ENCODE measurements around the gene GOLIM4. TPM values are rescaled to one million over a fixed set of nuclear protein-coding genes. Genes with fewer than 3 reads are reported as not detected.

Gene GOLIM4
- total RNA-seq, 1 experiment from 2014 or later = 30.0 TPM

DNA sequence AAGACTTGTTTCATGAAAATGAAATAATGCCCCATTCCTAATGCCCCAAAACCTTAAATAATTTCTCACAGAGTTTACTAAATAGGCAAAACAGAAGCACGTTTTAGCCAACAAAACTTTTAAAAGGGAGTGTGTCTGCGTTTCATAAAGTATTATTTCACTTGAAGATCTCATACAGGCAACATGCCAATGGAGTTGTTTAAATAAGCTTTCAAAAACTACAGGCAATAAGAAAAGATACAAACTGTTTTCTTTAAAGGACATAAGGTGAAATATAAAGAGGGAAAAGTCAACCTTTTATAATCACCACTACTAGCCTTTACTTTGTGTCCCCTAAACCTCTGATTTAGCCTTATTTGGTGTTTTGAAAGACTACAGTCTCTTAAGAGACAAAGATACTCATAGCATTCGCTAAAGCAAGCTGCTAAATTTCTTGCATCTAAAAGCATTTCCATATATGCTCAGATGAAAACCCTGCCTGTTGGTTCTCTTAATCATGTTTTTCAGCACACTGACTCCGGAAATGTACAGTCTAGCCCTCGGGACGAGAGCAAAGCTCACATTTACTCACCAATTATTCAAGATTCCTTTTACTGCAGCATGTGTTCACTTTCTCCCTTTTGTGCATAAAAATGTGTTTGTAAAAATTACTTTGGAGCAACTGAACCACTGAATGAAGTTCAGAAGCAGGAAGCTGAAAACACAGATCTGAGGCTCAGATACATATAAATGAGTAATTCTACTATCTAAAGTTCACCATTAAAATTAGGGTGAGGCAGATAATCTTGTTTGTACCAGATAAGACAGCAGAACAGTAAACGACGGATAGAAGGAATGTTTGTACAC is 119.0 kb downstream of the GOLIM4 start (continued):
- TF ChIP-seq, protein P1, sequence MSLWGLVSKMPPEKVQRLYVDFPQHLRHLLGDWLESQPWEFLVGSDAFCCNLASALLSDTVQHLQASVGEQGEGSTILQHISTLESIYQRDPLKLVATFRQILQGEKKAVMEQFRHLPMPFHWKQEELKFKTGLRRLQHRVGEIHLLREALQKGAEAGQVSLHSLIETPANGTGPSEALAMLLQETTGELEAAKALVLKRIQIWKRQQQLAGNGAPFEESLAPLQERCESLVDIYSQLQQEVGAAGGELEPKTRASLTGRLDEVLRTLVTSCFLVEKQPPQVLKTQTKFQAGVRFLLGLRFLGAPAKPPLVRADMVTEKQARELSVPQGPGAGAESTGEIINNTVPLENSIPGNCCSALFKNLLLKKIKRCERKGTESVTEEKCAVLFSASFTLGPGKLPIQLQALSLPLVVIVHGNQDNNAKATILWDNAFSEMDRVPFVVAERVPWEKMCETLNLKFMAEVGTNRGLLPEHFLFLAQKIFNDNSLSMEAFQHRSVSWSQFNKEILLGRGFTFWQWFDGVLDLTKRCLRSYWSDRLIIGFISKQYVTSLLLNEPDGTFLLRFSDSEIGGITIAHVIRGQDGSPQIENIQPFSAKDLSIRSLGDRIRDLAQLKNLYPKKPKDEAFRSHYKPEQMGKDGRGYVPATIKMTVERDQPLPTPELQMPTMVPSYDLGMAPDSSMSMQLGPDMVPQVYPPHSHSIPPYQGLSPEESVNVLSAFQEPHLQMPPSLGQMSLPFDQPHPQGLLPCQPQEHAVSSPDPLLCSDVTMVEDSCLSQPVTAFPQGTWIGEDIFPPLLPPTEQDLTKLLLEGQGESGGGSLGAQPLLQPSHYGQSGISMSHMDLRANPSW (CRISPR knock-in tag; conservative IDR thresholded peaks at IDR 0.05; ENCODE audit: low read depth) = no peak
- TF ChIP-seq HMGA2 (CRISPR knock-in tag; IDR thresholded peaks at IDR 0.05) (no peak), CBFB (CRISPR knock-in tag; IDR thresholded peaks at IDR 0.05; ENCODE audit: low read depth) (no peak), ZNF671 (CRISPR knock-in tag; IDR thresholded peaks at IDR 0.05) (no peak)
- TF ChIP-seq, protein P2, sequence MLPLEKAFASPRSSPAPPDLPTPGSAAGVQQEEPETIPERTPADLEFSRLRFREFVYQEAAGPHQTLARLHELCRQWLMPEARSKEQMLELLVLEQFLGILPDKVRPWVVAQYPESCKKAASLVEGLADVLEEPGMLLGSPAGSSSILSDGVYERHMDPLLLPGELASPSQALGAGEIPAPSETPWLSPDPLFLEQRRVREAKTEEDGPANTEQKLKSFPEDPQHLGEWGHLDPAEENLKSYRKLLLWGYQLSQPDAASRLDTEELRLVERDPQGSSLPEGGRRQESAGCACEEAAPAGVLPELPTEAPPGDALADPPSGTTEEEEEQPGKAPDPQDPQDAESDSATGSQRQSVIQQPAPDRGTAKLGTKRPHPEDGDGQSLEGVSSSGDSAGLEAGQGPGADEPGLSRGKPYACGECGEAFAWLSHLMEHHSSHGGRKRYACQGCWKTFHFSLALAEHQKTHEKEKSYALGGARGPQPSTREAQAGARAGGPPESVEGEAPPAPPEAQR (CRISPR knock-in tag; IDR thresholded peaks at IDR 0.05) = no peak
- TF ChIP-seq, protein P3, sequence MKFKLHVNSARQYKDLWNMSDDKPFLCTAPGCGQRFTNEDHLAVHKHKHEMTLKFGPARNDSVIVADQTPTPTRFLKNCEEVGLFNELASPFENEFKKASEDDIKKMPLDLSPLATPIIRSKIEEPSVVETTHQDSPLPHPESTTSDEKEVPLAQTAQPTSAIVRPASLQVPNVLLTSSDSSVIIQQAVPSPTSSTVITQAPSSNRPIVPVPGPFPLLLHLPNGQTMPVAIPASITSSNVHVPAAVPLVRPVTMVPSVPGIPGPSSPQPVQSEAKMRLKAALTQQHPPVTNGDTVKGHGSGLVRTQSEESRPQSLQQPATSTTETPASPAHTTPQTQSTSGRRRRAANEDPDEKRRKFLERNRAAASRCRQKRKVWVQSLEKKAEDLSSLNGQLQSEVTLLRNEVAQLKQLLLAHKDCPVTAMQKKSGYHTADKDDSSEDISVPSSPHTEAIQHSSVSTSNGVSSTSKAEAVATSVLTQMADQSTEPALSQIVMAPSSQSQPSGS (CRISPR knock-in tag; IDR thresholded peaks at IDR 0.05; ENCODE audit: borderline replicate concordance, low read depth) = no peak
- TF ChIP-seq, protein P4, sequence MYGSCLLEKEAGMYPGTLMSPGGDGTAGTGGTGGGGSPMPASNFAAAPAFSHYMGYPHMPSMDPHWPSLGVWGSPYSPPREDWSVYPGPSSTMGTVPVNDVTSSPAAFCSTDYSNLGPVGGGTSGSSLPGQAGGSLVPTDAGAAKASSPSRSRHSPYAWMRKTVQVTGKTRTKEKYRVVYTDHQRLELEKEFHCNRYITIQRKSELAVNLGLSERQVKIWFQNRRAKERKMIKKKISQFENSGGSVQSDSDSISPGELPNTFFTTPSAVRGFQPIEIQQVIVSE (CRISPR knock-in tag; IDR thresholded peaks at IDR 0.05; ENCODE audit: borderline replicate concordance) = no peak
- TF ChIP-seq, protein P5, sequence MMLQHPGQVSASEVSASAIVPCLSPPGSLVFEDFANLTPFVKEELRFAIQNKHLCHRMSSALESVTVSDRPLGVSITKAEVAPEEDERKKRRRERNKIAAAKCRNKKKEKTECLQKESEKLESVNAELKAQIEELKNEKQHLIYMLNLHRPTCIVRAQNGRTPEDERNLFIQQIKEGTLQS (CRISPR knock-in tag; conservative IDR thresholded peaks at IDR 0.05) = no peak

DNA sequence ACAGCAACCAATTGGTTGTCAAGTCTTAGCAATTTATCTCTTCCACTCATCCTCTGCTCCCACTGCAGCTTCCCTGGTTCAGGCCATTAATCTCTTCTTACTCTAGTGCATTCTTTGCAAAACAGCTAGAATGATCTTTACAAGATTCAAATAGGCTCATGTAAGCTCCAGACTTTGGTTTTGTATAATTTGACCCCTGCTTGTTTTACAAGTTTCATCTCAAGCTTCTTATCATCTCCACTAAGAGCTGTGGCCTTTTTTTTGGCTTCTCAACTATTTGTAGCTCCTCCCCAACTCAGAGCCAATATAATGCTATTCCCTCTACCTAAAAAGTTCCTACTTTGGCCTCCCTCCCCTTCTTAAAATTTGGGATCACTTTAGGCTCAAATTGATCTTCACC is 121.8 kb downstream of the GOLIM4 start:
- Mint-ChIP-seq H3K4me3 (no peak overlapping the region), H3K27me3 (ENCODE audit: low read depth) (no peaks in the 10 kb centered on the region), H3K27ac (no peak overlapping the region), H3K9me3 (no peaks in the 10 kb centered on the region), H3K4me1 (no peaks in the 10 kb centered on the region), H3K36me3 (no peaks in the 10 kb centered on the region)
- ChIA-PET CTCF (no interaction called here), POLR2A (no interaction called here)
- TF ChIP-seq, protein P1 (CRISPR knock-in tag; conservative IDR thresholded peaks at IDR 0.05; ENCODE audit: low read depth) = no peak
- no peak for TF ChIP-seq RELA (CRISPR knock-in tag; IDR thresholded peaks at IDR 0.05; ENCODE audit: borderline replicate concordance)
- TF ChIP-seq EMX1 (CRISPR knock-in tag; IDR thresholded peaks at IDR 0.05) = no peak
- no peak for TF ChIP-seq MYBL2 (CRISPR knock-in tag; IDR thresholded peaks at IDR 0.05)
- TF ChIP-seq ZNF219 (CRISPR knock-in tag; IDR thresholded peaks at IDR 0.05; ENCODE audit: borderline replicate concordance) = no peak
- ATAC-seq (no peak), DNase-seq (ENCODE audit: low spot score) (no peak)

DNA sequence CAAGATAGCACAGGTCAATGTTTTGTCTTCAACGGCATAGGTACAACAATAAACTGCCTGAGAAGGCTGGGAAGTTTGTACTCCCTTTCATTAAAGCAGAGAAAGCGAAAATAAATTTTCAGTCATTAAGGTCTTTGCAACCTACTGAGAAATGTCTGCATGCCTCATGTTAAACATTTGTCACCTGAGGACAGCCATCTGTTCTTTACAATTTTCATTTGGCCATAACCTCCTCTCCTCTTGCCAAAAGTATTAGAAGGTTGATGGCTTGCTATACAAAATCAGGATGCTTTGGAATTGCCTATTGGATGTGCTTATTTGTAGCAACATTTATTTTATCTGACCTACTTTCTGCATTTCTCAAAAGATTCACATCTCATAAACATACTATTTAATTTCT is 122.7 kb downstream of the GOLIM4 start:
- no peak overlapping the region for H3K4me3 Mint-ChIP-seq
- no peaks in the 10 kb centered on the region for H3K4me1 Mint-ChIP-seq
- DNase-seq (ENCODE audit: low spot score) = no peak
- no peaks in the 10 kb centered on the region for H3K27me3 Mint-ChIP-seq (ENCODE audit: low read depth)
- POLR2A ChIA-PET = no interaction called here
- H3K9me3 Mint-ChIP-seq = no peaks in the 10 kb centered on the region
- ATAC-seq = no peak
- no peak overlapping the region for H3K27ac Mint-ChIP-seq
- no peaks in the 10 kb centered on the region for H3K36me3 Mint-ChIP-seq
- CTCF ChIA-PET = no interaction called here
- TF ChIP-seq EMX1 (CRISPR knock-in tag; IDR thresholded peaks at IDR 0.05) (no peak), JUN (CRISPR knock-in tag; IDR thresholded peaks at IDR 0.05) (no peak), ESRRA (CRISPR knock-in tag; IDR thresholded peaks at IDR 0.05; ENCODE audit: borderline replicate concordance) (no peak), SP1 (CRISPR knock-in tag; conservative IDR thresholded peaks at IDR 0.05) (no peak), ETV6 (CRISPR knock-in tag; IDR thresholded peaks at IDR 0.05) (no peak)
- TF ChIP-seq, protein P6, sequence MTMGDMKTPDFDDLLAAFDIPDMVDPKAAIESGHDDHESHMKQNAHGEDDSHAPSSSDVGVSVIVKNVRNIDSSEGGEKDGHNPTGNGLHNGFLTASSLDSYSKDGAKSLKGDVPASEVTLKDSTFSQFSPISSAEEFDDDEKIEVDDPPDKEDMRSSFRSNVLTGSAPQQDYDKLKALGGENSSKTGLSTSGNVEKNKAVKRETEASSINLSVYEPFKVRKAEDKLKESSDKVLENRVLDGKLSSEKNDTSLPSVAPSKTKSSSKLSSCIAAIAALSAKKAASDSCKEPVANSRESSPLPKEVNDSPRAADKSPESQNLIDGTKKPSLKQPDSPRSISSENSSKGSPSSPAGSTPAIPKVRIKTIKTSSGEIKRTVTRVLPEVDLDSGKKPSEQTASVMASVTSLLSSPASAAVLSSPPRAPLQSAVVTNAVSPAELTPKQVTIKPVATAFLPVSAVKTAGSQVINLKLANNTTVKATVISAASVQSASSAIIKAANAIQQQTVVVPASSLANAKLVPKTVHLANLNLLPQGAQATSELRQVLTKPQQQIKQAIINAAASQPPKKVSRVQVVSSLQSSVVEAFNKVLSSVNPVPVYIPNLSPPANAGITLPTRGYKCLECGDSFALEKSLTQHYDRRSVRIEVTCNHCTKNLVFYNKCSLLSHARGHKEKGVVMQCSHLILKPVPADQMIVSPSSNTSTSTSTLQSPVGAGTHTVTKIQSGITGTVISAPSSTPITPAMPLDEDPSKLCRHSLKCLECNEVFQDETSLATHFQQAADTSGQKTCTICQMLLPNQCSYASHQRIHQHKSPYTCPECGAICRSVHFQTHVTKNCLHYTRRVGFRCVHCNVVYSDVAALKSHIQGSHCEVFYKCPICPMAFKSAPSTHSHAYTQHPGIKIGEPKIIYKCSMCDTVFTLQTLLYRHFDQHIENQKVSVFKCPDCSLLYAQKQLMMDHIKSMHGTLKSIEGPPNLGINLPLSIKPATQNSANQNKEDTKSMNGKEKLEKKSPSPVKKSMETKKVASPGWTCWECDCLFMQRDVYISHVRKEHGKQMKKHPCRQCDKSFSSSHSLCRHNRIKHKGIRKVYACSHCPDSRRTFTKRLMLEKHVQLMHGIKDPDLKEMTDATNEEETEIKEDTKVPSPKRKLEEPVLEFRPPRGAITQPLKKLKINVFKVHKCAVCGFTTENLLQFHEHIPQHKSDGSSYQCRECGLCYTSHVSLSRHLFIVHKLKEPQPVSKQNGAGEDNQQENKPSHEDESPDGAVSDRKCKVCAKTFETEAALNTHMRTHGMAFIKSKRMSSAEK (CRISPR knock-in tag; IDR thresholded peaks at IDR 0.05; ENCODE audit: borderline replicate concordance) = no peak
- TF ChIP-seq, protein P7, sequence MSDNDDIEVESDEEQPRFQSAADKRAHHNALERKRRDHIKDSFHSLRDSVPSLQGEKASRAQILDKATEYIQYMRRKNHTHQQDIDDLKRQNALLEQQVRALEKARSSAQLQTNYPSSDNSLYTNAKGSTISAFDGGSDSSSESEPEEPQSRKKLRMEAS (CRISPR knock-in tag; IDR thresholded peaks at IDR 0.05) = no peak

Data from WTC11 (cell line).